ENCODE measurements around the gene ACIN1.

- TF ChIP-seq CTCF (IDR thresholded peaks at IDR 0.05; ENCODE audit: low read length) (no peak), EZH2 (IDR thresholded peaks at IDR 0.05; ENCODE audit: borderline replicate concordance, low read length) (no peak)
Measured at GRCh38 chr14:23047034-23047634, 47.8 kb downstream of the ACIN1 start.

Data from OCI-LY1 (cell line).